ENCODE data around the gene PRKG1.

- TF ChIP-seq CTCF (IDR thresholded peaks at IDR 0.05) (no peak), FOXJ3 (CRISPR knock-in tag; IDR thresholded peaks at IDR 0.05; ENCODE audit: borderline replicate concordance) (no peak), AFF4 (CRISPR knock-in tag; IDR thresholded peaks at IDR 0.05; ENCODE audit: borderline replicate concordance) (no peak)
These were observed 778.0 kb downstream of the PRKG1 start for GRCh38 chr10:51852297-51852696.

All from WTC11 (cell line).